ENCODE results near the gene ICAM2. TPM values are rescaled to one million over a fixed set of nuclear protein-coding genes. Genes with fewer than 3 reads are reported as not detected.

ICAM2 gene
- total and polyA plus RNA-seq, 2 experiments from 2014 or later: 0.97 to 1.3 TPM

- H3F3A ChIP-seq (ENCODE audit: insufficient read depth): no peaks in the 10 kb centered on the region
- no peaks in the 10 kb centered on the region for H3K4me1 ChIP-seq (ENCODE audit: insufficient read depth)
- no peak overlapping the region for H3K9ac ChIP-seq
- no peaks in the 10 kb centered on the region for H3K36me3 ChIP-seq (ENCODE audit: low read depth)
- no peaks in the 10 kb centered on the region for H3K9me3 ChIP-seq (ENCODE audit: low read depth)
- no peaks in the 10 kb centered on the region for H3K9me2 ChIP-seq (ENCODE audit: insufficient read depth)
- H2AFZ ChIP-seq: no peak overlapping the region
- H3K4me2 ChIP-seq (ENCODE audit: unreplicated experiment): no peak overlapping the region
- no peaks in the 10 kb centered on the region for H3K79me2 ChIP-seq (ENCODE audit: insufficient read depth)
- H4K20me1 ChIP-seq (ENCODE audit: insufficient read depth): no peaks in the 10 kb centered on the region
- in situ Hi-C loops (cut with MboI): no loop called here
- 85 to 93% methylated on average over 11 of the region's 11 CpGs for WGBS, 2 experiments (ENCODE audit: low coverage in 1 of 2, low lambda C conversion rate in 2 of 2, missing lambda C conversion rate in 2 of 2)
- TF ChIP-seq EZH2phosphoT487 (IDR thresholded peaks at IDR 0.05; ENCODE audit: insufficient read depth, low read depth) (no peak), EZH2 (IDR thresholded peaks at IDR 0.05; ENCODE audit: insufficient read depth, poor library complexity, severe bottlenecking) (no peak)
- H3K27ac ChIP-seq: no peak overlapping the region
- DNase-seq: no peak
- H3K4me3 ChIP-seq: no peak overlapping the region
- H3K27me3 ChIP-seq (replicated peaks; ENCODE audit: insufficient read depth): peaks cover 43% of the 10 kb centered on the region
These were observed 23.8 kb downstream of the ICAM2 start for GRCh38 chr17:63996430-63997182.

DNA sequence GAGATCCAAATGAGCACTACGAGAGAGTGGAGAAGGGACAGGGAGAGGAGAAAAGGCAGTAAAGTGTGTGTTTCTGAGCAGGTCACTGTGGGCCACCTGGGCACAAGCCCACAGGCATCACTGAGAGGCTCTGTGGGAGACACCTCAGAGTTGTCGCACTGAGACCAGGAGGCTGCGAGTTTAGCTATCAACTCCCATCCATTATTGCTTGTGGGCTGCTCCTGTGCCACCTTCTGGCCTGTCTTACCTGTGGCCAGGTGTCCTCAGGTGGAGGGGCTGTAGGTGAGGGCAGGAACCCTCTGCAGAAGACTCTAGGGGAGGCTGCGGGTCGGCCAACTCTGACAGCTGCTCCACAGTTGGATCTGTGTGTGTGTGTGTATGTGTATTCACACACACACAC lies 24.8 kb downstream of the ICAM2 start:
- no peaks in the 10 kb centered on the region for H3K4me1 ChIP-seq (ENCODE audit: insufficient read depth)
- no peaks in the 10 kb centered on the region for H4K20me1 ChIP-seq (ENCODE audit: insufficient read depth)
- no peak overlapping the region for H2AFZ ChIP-seq
- TF ChIP-seq EZH2 (IDR thresholded peaks at IDR 0.05; ENCODE audit: insufficient read depth, poor library complexity, severe bottlenecking): no peak
- no peak for TF ChIP-seq EZH2phosphoT487 (IDR thresholded peaks at IDR 0.05; ENCODE audit: insufficient read depth, low read depth)
- no peaks in the 10 kb centered on the region for H3K9me3 ChIP-seq (ENCODE audit: low read depth)
- H3K4me2 ChIP-seq (ENCODE audit: unreplicated experiment): no peak overlapping the region
- H3F3A ChIP-seq (ENCODE audit: insufficient read depth): no peaks in the 10 kb centered on the region
- DNase-seq: no peak
- no peak overlapping the region for H3K4me3 ChIP-seq
- in situ Hi-C loops (cut with MboI): no loop called here
- H3K79me2 ChIP-seq (ENCODE audit: insufficient read depth): no peaks in the 10 kb centered on the region
- no peak overlapping the region for H3K27ac ChIP-seq
- 61 to 67% methylated on average over 5 of the region's 5 CpGs for WGBS, 2 experiments (ENCODE audit: low coverage in 1 of 2, low lambda C conversion rate in 2 of 2, missing lambda C conversion rate in 2 of 2)
- H3K9ac ChIP-seq: no peak overlapping the region
- no peaks in the 10 kb centered on the region for H3K36me3 ChIP-seq (ENCODE audit: low read depth)
- peaks cover 48% of the 10 kb centered on the region for H3K27me3 ChIP-seq (replicated peaks; ENCODE audit: insufficient read depth)
- no peaks in the 10 kb centered on the region for H3K9me2 ChIP-seq (ENCODE audit: insufficient read depth)

- no peaks in the 10 kb centered on the region for H3K9me2 ChIP-seq (ENCODE audit: insufficient read depth)
- in situ Hi-C loops (cut with MboI): no loop called here
- H3K27me3 ChIP-seq (replicated peaks; ENCODE audit: insufficient read depth): peaks cover 48% of the 10 kb centered on the region
- no peak overlapping the region for H3K4me3 ChIP-seq
- WGBS, 2 experiments (ENCODE audit: low coverage in 1 of 2, low lambda C conversion rate in 2 of 2, missing lambda C conversion rate in 2 of 2): 74 to 77% methylated on average over 3 of the region's 3 CpGs
- H2AFZ ChIP-seq: no peak overlapping the region
- TF ChIP-seq EZH2phosphoT487 (IDR thresholded peaks at IDR 0.05; ENCODE audit: insufficient read depth, low read depth): no peak
- no peak for TF ChIP-seq EZH2 (IDR thresholded peaks at IDR 0.05; ENCODE audit: insufficient read depth, poor library complexity, severe bottlenecking)
- H3K9me3 ChIP-seq (ENCODE audit: low read depth): no peaks in the 10 kb centered on the region
- H3K4me2 ChIP-seq (ENCODE audit: unreplicated experiment): no peak overlapping the region
- no peaks in the 10 kb centered on the region for H3K79me2 ChIP-seq (ENCODE audit: insufficient read depth)
- H3K27ac ChIP-seq: no peak overlapping the region
- H3K4me1 ChIP-seq (ENCODE audit: insufficient read depth): no peaks in the 10 kb centered on the region
- DNase-seq: no peak
- H3K9ac ChIP-seq: no peak overlapping the region
- no peaks in the 10 kb centered on the region for H3K36me3 ChIP-seq (ENCODE audit: low read depth)
- no peaks in the 10 kb centered on the region for H4K20me1 ChIP-seq (ENCODE audit: insufficient read depth)
- H3F3A ChIP-seq (ENCODE audit: insufficient read depth): no peaks in the 10 kb centered on the region
These were observed 27.0 kb downstream of the ICAM2 start for GRCh38 chr17:63993368-63993985.

GRCh38 chr17:63991611-63992010 lies 28.8 kb downstream of the ICAM2 start:
- no peaks in the 10 kb centered on the region for H3F3A ChIP-seq (ENCODE audit: insufficient read depth)
- no peak overlapping the region for H3K9ac ChIP-seq
- no peaks in the 10 kb centered on the region for H3K9me2 ChIP-seq (ENCODE audit: insufficient read depth)
- no peak overlapping the region for H3K4me2 ChIP-seq (ENCODE audit: unreplicated experiment)
- H3K79me2 ChIP-seq (ENCODE audit: insufficient read depth): no peaks in the 10 kb centered on the region
- no peaks in the 10 kb centered on the region for H4K20me1 ChIP-seq (ENCODE audit: insufficient read depth)
- no peaks in the 10 kb centered on the region for H3K36me3 ChIP-seq (ENCODE audit: low read depth)
- no peak overlapping the region for H2AFZ ChIP-seq
- no peaks in the 10 kb centered on the region for H3K9me3 ChIP-seq (ENCODE audit: low read depth)
- peaks cover 34% of the 10 kb centered on the region for H3K27me3 ChIP-seq (replicated peaks; ENCODE audit: insufficient read depth)
- no peak for DNase-seq
- no peak overlapping the region for H3K4me3 ChIP-seq
- in situ Hi-C loops (cut with MboI): no loop called here
- no peaks in the 10 kb centered on the region for H3K4me1 ChIP-seq (ENCODE audit: insufficient read depth)
- no peak overlapping the region for H3K27ac ChIP-seq
- 72 to 79% methylated on average over 11 of the region's 11 CpGs for WGBS, 2 experiments (ENCODE audit: low coverage in 1 of 2, low lambda C conversion rate in 2 of 2, missing lambda C conversion rate in 2 of 2)
- TF ChIP-seq EZH2phosphoT487 (IDR thresholded peaks at IDR 0.05; ENCODE audit: insufficient read depth, low read depth): no peak
- TF ChIP-seq EZH2 (IDR thresholded peaks at IDR 0.05; ENCODE audit: insufficient read depth, poor library complexity, severe bottlenecking): no peak
